HepG2 (cell line): ENCODE measurements around the gene NLRP5. TPM values are rescaled to one million over a fixed set of nuclear protein-coding genes. Genes with fewer than 3 reads are reported as not detected.

Experiments
- ATAC-seq: fragments of 200-7000 bp; cut with Tn5 transposase; 3 replicates; pipeline ENCODE4 v1.9.1; 2020; ENCODE audit warnings: mild to moderate bottlenecking, moderate library complexity
- BruUV-seq: library from RNA; stranded (reverse); fragments of 400-500 nt; replicated peaks from 2 replicates; lab custom pipeline; 2021; lab: Mats Ljungman, UMichigan
- CTCF ChIA-PET: fragments of 300-600 bp; formaldehyde crosslinking; extraction: SDS; loops from one replicate; lab custom pipeline; 2021; ENCODE audit warnings: low total read pairs, inconsistent platforms, low intra/inter-chr PET ratio; lab: Yijun Ruan, JAX
- POLR2A ChIA-PET: fragments of 350-600 bp; sonication (Branson Sonifier 250); formaldehyde crosslinking; loops from one replicate; lab custom pipeline; 2020; ENCODE audit warnings: antibody characterized with exemption, inconsistent platforms; lab: Yijun Ruan, JAX
- DNase-seq: peaks from one replicate; pipeline ENCODE4 v3.0.0-alpha.2; 2015; ENCODE audit warnings: low spot score
- FAIRE-seq: peaks from 3 replicates; lab custom pipeline; 2011; peaks lifted over from hg19 to GRCh38; lab: Jason Lieb, UNC
- H2AFZ ChIP-seq: one replicate; pipeline ENCODE4 v1.6.1; 2011; ENCODE audit warnings: low read length, inconsistent platforms
- H3K27ac ChIP-seq: fragments of 300-600 bp; 3 replicates; pipeline ENCODE4 v1.8.0; 2011; ENCODE audit warnings: mixed run types, mild to moderate bottlenecking, mixed read lengths, low read length, inconsistent platforms; ENCODE audit not compliant: insufficient read depth; ENCODE audit errors: extremely low read length
- H3K27me3 ChIP-seq, 2 experiments: fragments of 200-600 bp in 1 of 2; 2 replicates in 1 of 2; 3 replicates in 1 of 2; pipeline versions ENCODE4 v1.6.0 to v1.8.0; 2011; ENCODE audit warnings: low read length in 2 of 2, mild to moderate bottlenecking in 2 of 2, moderate library complexity in 2 of 2, inconsistent platforms in 1 of 2; ENCODE audit not compliant: insufficient read depth in 2 of 2, control insufficient read depth in 1 of 2
- H3K36me3 ChIP-seq, 2 experiments: fragments of 200-600 bp in 1 of 2; replicated peaks in 1 of 2; 2 replicates in 1 of 2; 3 replicates in 1 of 2; pipeline versions ENCODE4 v1.5.1 to v1.8.0; 2011; ENCODE audit warnings: low read length in 2 of 2, inconsistent platforms in 1 of 2; ENCODE audit not compliant: insufficient read depth in 2 of 2, control insufficient read depth in 1 of 2
- H3K4me1 ChIP-seq: 2 replicates; pipeline ENCODE4 v1.5.1; 2012; ENCODE audit warnings: low read length, inconsistent platforms; ENCODE audit not compliant: insufficient read depth
- H3K4me2 ChIP-seq: 2 replicates; pipeline ENCODE4 v1.6.0; 2011; ENCODE audit warnings: low read depth, low read length, inconsistent platforms
- H3K4me3 ChIP-seq, 3 experiments: fragments of 200-600 bp in 1 of 3; sonication (generic), shearing (Covaris generic) in 1 of 3; replicated peaks in 1 of 3; 2 replicates each; pipeline ENCODE4 v1.5.1; 2011 to 2016; ENCODE audit warnings: low read length in 3 of 3, inconsistent platforms in 2 of 3, low read depth in 2 of 3, mild to moderate bottlenecking in 2 of 3, control low read depth in 1 of 3, mixed read lengths in 1 of 3; ENCODE audit not compliant: insufficient read depth in 1 of 3
- H3K79me2 ChIP-seq: one replicate; pipeline ENCODE4 v1.6.1; 2011; ENCODE audit warnings: low read length, inconsistent platforms; ENCODE audit not compliant: insufficient read depth
- H3K9ac ChIP-seq: 2 replicates; pipeline ENCODE4 v1.6.0; 2011; ENCODE audit warnings: mild to moderate bottlenecking, low read depth, low read length, inconsistent platforms; ENCODE audit not compliant: insufficient read depth
- H3K9me3 ChIP-seq: 2 replicates; pipeline ENCODE4 v1.5.1; 2012; ENCODE audit warnings: mild to moderate bottlenecking, low read length
- H4K20me1 ChIP-seq: 2 replicates; pipeline ENCODE4 v1.6.0; 2011; ENCODE audit warnings: inconsistent platforms, mild to moderate bottlenecking, low read length, moderate library complexity; ENCODE audit not compliant: insufficient read depth
- FIP1L1 ChIP-seq: fragments of 200-400 bp; formaldehyde crosslinking; IDR thresholded peaks from 2 replicates; pipeline ENCODE4 v1.6.1; 2018; ENCODE audit warnings: low read depth, mild to moderate bottlenecking, low read length, moderate library complexity, borderline replicate concordance; ENCODE audit not compliant: insufficient read depth
- MAFF ChIP-seq: IDR thresholded peaks from 2 replicates; pipeline ENCODE4 v1.6.1; 2011; ENCODE audit warnings: low read depth, low read length, improper control_type of control experiment
- MAFK ChIP-seq, 2 experiments: IDR thresholded peaks in 1 of 2; conservative IDR thresholded peaks in 1 of 2; 2 replicates each; pipeline ENCODE4 v1.6.1; 2011; ENCODE audit warnings: improper control_type of control experiment in 2 of 2, low read length in 2 of 2
- POLR2G ChIP-seq: fragments of 200-400 bp; formaldehyde crosslinking; IDR thresholded peaks from 2 replicates; pipeline ENCODE4 v1.6.1; 2018; ENCODE audit warnings: mild to moderate bottlenecking, low read depth, low read length, moderate library complexity
- SNAI1 ChIP-seq: sonication (generic); formaldehyde crosslinking; IDR thresholded peaks from 2 replicates; pipeline ENCODE4 v1.5.0; 2020; ENCODE audit warnings: mild to moderate bottlenecking, missing genetic modification reagents, borderline replicate concordance
- ZNF414 ChIP-seq: sonication (generic); formaldehyde crosslinking; IDR thresholded peaks from 2 replicates; pipeline ENCODE4 v1.5.0; 2020; ENCODE audit warnings: missing genetic modification reagents
- ZNF546 ChIP-seq: sonication (generic); formaldehyde crosslinking; conservative IDR thresholded peaks from 2 replicates; pipeline ENCODE4 v1.8.1; 2023; ENCODE audit warnings: mild to moderate bottlenecking, missing genetic modification reagents
- ZNF644 ChIP-seq: IDR thresholded peaks from 2 replicates; pipeline ENCODE4 v1.6.1; 2016; ENCODE audit warnings: low read depth
- ZNF775 ChIP-seq: sonication (generic); formaldehyde crosslinking; IDR thresholded peaks from 2 replicates; pipeline ENCODE4 v1.4.0; 2020; ENCODE audit warnings: missing genetic modification reagents, mild to moderate bottlenecking, moderate library complexity, borderline replicate concordance
- ZSCAN22 ChIP-seq: sonication (generic); formaldehyde crosslinking; IDR thresholded peaks from 2 replicates; pipeline ENCODE4 v1.4.0; 2020; ENCODE audit warnings: mild to moderate bottlenecking, missing genetic modification reagents
- WGBS: methylation state at CpG from one replicate; pipeline ENCODE4 v1.1.6; 2017; ENCODE audit warnings: low lambda C conversion rate; 5-methylcytosine and 5-hydroxymethylcytosine counted together
- in situ Hi-C: cut with HindIII; loops from 2 replicates; pipeline ENCODE4 v1.10.0; 2017; ENCODE audit warnings: low pct_unique_long_range_greater_than_20kb; ENCODE audit not compliant: extremely low pct_ligation_motif_present
- intact Hi-C: fragments of 100-400 bp; cut with micrococcal nuclease; formaldehyde crosslinking; loops from one replicate; pipeline ENCODE4 v1.10.0; 2022; ENCODE audit not compliant: unreplicated experiment
- polyA plus RNA-seq, 8 experiments: library from polyadenylated mRNA; depleted of rRNA in 3 of 8; stranded (reverse) in 7 of 8; unstranded in 1 of 8; fragments of >200 nt; fragmentation: Illumina TruSeq in 4 of 8; extraction: Trizol in 4 of 8; gene quantifications; 2 replicates each; pipeline versions ENCODE4 v1.2.1 to v1.2.3, GENCODE V29; 2011 to 2016; ENCODE audit warnings: low read depth in 4 of 8, missing spikeins in 1 of 8, mixed read lengths in 1 of 8; ENCODE audit not compliant: insufficient read depth in 1 of 8
- total RNA-seq, 5 experiments: library from RNA; depleted of rRNA; stranded (reverse); fragments of >200 nt; fragmentation: Illumina TruSeq; extraction: Trizol; gene quantifications; 2 replicates each; pipeline ENCODE4 v1.2.3, GENCODE V29; 2016; ENCODE audit warnings: low read depth in 1 of 5

The NLRP5 gene
- total and polyA plus RNA-seq, 2 of the 13 experiments (the other 11 are each of a cell fraction or from before 2014, with no cell fraction given), result not detected

- Histone ChIP-seq H3K27ac (no peak overlapping the region), H3K9me3 (no peaks in the 10 kb centered on the region), H3K4me2 (no peak overlapping the region), H3K4me1 (no peaks in the 10 kb centered on the region), H3K9ac (no peak overlapping the region), H3K4me3 (no peak overlapping the region), H3K79me2 (no peaks in the 10 kb centered on the region), H3K36me3 (no peaks in the 10 kb centered on the region), H4K20me1 (no peaks in the 10 kb centered on the region), H3K27me3 (no peaks in the 10 kb centered on the region), H2AFZ (no peak overlapping the region)
- ChIA-PET CTCF (no interaction called here), POLR2A (no interaction called here)
- BruUV-seq, result no TSS peak
- no peak for ATAC-seq
- intact Hi-C loops, result no loop called here
- no peak for TF ChIP-seq ZNF414
- no peak for TF ChIP-seq SNAI1 (CRISPR knock-in tag)
- no peak for TF ChIP-seq FIP1L1
- no peak for TF ChIP-seq ZNF546 (CRISPR knock-in tag)
- TF ChIP-seq MAFK (conservative IDR thresholded peaks at IDR 0.05 in 1 of 2, IDR thresholded peaks at IDR 0.05 in 1 of 2; ENCODE audit: low read length in 2 of 2), result peak in 1 of 2 experiments; percentile 64; a peak in 3 of 4 replicates
- no peak for TF ChIP-seq POLR2G
- TF ChIP-seq ZSCAN22 (CRISPR knock-in tag), result no peak
- TF ChIP-seq MAFF, result peak; percentile 41; the same call in 1 of the 2 replicates
- no peak for TF ChIP-seq ZNF644 (CRISPR knock-in tag)
- TF ChIP-seq ZNF775 (CRISPR knock-in tag), result no peak
- no peak for DNase-seq
- FAIRE-seq, result no peak
- in situ Hi-C loops, result no loop called here
- 3% methylated on average over 1 of the region's 1 CpG for WGBS
These were observed 28.2 kb downstream of the NLRP5 start for GRCh38 chr19:56014765-56015164.
